HepG2 (cell line): ENCODE results near the gene SLC19A1. TPM values are rescaled to one million over a fixed set of nuclear protein-coding genes. Genes with fewer than 3 reads are reported as not detected.

ENCODE experiments used
- AKAP8 ChIP-seq: sonication (generic); formaldehyde crosslinking; IDR thresholded peaks from 2 replicates; pipeline ENCODE4 v1.5.1; 2020; ENCODE audit warnings: mild to moderate bottlenecking, missing genetic modification reagents
- CREB3 ChIP-seq: sonication (generic); formaldehyde crosslinking; IDR thresholded peaks from 2 replicates; pipeline ENCODE4 v1.5.0; 2020; ENCODE audit warnings: missing genetic modification reagents
- JUND ChIP-seq: sonication (generic); formaldehyde crosslinking; IDR thresholded peaks from 2 replicates; pipeline ENCODE4 v1.8.0; 2022; ENCODE audit warnings: mild to moderate bottlenecking, missing genetic modification reagents
- LRRFIP1 ChIP-seq: sonication (generic); formaldehyde crosslinking; conservative IDR thresholded peaks from 2 replicates; pipeline ENCODE4 v1.4.0; 2020; ENCODE audit warnings: missing genetic modification reagents
- MYC ChIP-seq: sonication (generic); formaldehyde crosslinking; IDR thresholded peaks from 2 replicates; pipeline ENCODE4 v1.9.0; 2021; ENCODE audit warnings: missing genetic modification reagents, borderline replicate concordance
- NCOA5 ChIP-seq: sonication (generic); formaldehyde crosslinking; IDR thresholded peaks from 2 replicates; pipeline ENCODE4 v1.4.0; 2020; ENCODE audit warnings: missing genetic modification reagents
- NFE2L2 ChIP-seq: fragments of 150-350 bp; IDR thresholded peaks from 2 replicates; pipeline ENCODE4 v1.6.1; 2014; ENCODE audit warnings: low read length
- SCMH1 ChIP-seq: sonication (generic); formaldehyde crosslinking; IDR thresholded peaks from 2 replicates; pipeline ENCODE4 v1.9.0; 2021; ENCODE audit warnings: missing genetic modification reagents, mild to moderate bottlenecking, borderline replicate concordance
- SP4 ChIP-seq: sonication (generic); formaldehyde crosslinking; IDR thresholded peaks from 2 replicates; pipeline ENCODE4 v1.8.1; 2023; ENCODE audit warnings: mild to moderate bottlenecking, missing genetic modification reagents
- STAG1 ChIP-seq: sonication (generic); formaldehyde crosslinking; IDR thresholded peaks from 2 replicates; pipeline ENCODE4 v1.4.0; 2020; ENCODE audit warnings: missing genetic modification reagents
- TBX2 ChIP-seq: sonication (generic); formaldehyde crosslinking; IDR thresholded peaks from 2 replicates; pipeline ENCODE4 v1.5.0; 2020; ENCODE audit warnings: missing genetic modification reagents, mild to moderate bottlenecking, borderline replicate concordance
- THAP7 ChIP-seq: sonication (generic); formaldehyde crosslinking; IDR thresholded peaks from 2 replicates; pipeline ENCODE4 v1.8.1; 2023; ENCODE audit warnings: mild to moderate bottlenecking, missing genetic modification reagents
- YEATS4 ChIP-seq: sonication (generic); formaldehyde crosslinking; IDR thresholded peaks from 2 replicates; pipeline ENCODE4 v1.4.0; 2020; ENCODE audit warnings: missing genetic modification reagents, borderline replicate concordance
- ZNF10 ChIP-seq: sonication (generic); formaldehyde crosslinking; IDR thresholded peaks from 2 replicates; pipeline ENCODE4 v1.4.0; 2020; ENCODE audit warnings: mild to moderate bottlenecking, low read depth, missing genetic modification reagents, borderline replicate concordance
- ZNF790 ChIP-seq: sonication (generic); formaldehyde crosslinking; IDR thresholded peaks from 2 replicates; pipeline ENCODE4 v1.8.0; 2022; ENCODE audit warnings: missing genetic modification reagents, mild to moderate bottlenecking, borderline replicate concordance
- ZNF83 ChIP-seq: sonication (generic); formaldehyde crosslinking; IDR thresholded peaks from 2 replicates; pipeline ENCODE4 v1.4.0; 2020; ENCODE audit warnings: missing genetic modification reagents, mild to moderate bottlenecking, borderline replicate concordance
- polyA plus RNA-seq, 8 experiments: library from polyadenylated mRNA; depleted of rRNA in 3 of 8; stranded (reverse) in 7 of 8; unstranded in 1 of 8; fragments of >200 nt; fragmentation: Illumina TruSeq in 4 of 8; extraction: Trizol in 4 of 8; gene quantifications; 2 replicates each; pipeline versions ENCODE4 v1.2.1 to v1.2.3, GENCODE V29; 2011 to 2016; ENCODE audit warnings: low read depth in 4 of 8, missing spikeins in 1 of 8, mixed read lengths in 1 of 8; ENCODE audit not compliant: insufficient read depth in 1 of 8
- total RNA-seq, 5 experiments: library from RNA; depleted of rRNA; stranded (reverse); fragments of >200 nt; fragmentation: Illumina TruSeq; extraction: Trizol; gene quantifications; 2 replicates each; pipeline ENCODE4 v1.2.3, GENCODE V29; 2016; ENCODE audit warnings: low read depth in 1 of 5
- TF ChIP-seq, protein P1 (sequence below): sonication (generic); formaldehyde crosslinking; IDR thresholded peaks from 2 replicates; pipeline ENCODE4 v1.8.1; 2022; ENCODE audit warnings: low read depth, mild to moderate bottlenecking, missing genetic modification reagents
- TF ChIP-seq, protein P2 (sequence below): sonication (generic); formaldehyde crosslinking; conservative IDR thresholded peaks from 2 replicates; pipeline ENCODE4 v1.4.0; 2020; ENCODE audit warnings: missing genetic modification reagents
- TF ChIP-seq, protein P3 (sequence below): sonication (generic); formaldehyde crosslinking; IDR thresholded peaks from 2 replicates; pipeline ENCODE4 v1.8.0; 2022; ENCODE audit warnings: mild to moderate bottlenecking, missing genetic modification reagents; ENCODE audit not compliant: insufficient replicate concordance

SLC19A1 gene
- total and polyA plus RNA-seq, 2 of the 13 experiments (the other 11 are each of a cell fraction or from before 2014, with no cell fraction given), result 21.8 to 23.0 TPM

DNA sequence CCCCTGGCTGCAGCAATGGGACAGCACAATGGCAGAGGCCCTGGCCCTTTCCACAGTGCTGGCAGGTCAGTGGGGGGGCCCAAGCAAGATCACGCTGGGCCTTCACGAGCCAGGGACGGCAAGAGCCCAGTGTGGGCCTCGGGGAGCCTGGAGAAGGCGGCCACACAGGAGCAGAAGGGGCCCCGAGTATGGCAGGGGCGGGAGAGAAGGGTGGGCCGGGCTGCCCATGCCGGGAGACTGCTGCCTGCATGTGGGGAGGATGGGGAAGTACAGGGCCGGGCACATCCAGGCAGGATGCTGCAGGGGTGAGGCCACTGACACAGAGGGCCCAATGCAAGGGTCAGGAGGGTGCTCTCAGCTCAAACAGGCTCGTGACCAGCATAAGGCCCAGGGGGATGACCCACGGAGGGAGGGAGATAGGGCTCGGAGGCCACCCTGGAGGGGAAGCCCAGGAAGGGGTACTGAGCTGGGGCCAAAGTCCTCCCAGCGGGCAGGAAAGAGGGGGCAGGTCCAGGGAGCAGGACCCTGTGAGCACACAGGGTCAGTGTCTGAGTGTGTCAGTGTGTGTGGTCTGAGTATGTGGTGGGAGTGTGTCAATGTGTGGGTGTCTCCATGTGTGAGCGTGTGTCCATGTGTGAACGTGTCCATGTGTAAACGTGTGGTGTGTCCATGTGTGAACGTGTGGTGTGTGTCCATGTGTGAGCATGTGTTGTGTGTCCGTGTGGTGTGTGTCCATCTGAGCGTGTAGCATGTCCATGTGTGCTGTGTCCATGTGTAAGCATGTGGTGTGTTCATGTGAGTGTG is 13.1 kb downstream of the SLC19A1 start (continued):
- no peak; the same call in 1 of the 2 replicates for TF ChIP-seq STAG1 (CRISPR knock-in tag)
- peak; percentile 49; the same call in 1 of the 2 replicates for TF ChIP-seq JUND
- 0 out of 2 replicates have a peak, but pooled peaks have one; percentile 63 for TF ChIP-seq AKAP8 (CRISPR knock-in tag)
- TF ChIP-seq THAP7 (CRISPR knock-in tag), result peak; percentile 73; the same call in 1 of the 2 replicates
- no peak for TF ChIP-seq ZNF83 (CRISPR knock-in tag)
- TF ChIP-seq, protein P1, sequence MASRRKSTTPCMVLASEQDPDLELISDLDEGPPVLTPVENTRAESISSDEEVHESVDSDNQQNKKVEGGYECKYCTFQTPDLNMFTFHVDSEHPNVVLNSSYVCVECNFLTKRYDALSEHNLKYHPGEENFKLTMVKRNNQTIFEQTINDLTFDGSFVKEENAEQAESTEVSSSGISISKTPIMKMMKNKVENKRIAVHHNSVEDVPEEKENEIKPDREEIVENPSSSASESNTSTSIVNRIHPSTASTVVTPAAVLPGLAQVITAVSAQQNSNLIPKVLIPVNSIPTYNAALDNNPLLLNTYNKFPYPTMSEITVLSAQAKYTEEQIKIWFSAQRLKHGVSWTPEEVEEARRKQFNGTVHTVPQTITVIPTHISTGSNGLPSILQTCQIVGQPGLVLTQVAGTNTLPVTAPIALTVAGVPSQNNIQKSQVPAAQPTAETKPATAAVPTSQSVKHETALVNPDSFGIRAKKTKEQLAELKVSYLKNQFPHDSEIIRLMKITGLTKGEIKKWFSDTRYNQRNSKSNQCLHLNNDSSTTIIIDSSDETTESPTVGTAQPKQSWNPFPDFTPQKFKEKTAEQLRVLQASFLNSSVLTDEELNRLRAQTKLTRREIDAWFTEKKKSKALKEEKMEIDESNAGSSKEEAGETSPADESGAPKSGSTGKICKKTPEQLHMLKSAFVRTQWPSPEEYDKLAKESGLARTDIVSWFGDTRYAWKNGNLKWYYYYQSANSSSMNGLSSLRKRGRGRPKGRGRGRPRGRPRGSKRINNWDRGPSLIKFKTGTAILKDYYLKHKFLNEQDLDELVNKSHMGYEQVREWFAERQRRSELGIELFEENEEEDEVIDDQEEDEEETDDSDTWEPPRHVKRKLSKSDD (CRISPR knock-in tag), result peak; percentile 43; the same call in 1 of the 2 replicates
- no peak for TF ChIP-seq SCMH1 (CRISPR knock-in tag)
- no peak for TF ChIP-seq ZNF790 (CRISPR knock-in tag)
- no peak for TF ChIP-seq NFE2L2
- TF ChIP-seq MYC (CRISPR knock-in tag), result peak; percentile 37; the same call in 1 of the 2 replicates
- TF ChIP-seq, protein P2, sequence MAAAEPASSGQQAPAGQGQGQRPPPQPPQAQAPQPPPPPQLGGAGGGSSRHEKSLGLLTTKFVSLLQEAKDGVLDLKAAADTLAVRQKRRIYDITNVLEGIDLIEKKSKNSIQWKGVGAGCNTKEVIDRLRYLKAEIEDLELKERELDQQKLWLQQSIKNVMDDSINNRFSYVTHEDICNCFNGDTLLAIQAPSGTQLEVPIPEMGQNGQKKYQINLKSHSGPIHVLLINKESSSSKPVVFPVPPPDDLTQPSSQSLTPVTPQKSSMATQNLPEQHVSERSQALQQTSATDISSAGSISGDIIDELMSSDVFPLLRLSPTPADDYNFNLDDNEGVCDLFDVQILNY, result no peak
- no peak for TF ChIP-seq ZNF10
- TF ChIP-seq LRRFIP1, result no peak
- peak; percentile 58 for TF ChIP-seq TBX2 (CRISPR knock-in tag)
- TF ChIP-seq, protein P3, sequence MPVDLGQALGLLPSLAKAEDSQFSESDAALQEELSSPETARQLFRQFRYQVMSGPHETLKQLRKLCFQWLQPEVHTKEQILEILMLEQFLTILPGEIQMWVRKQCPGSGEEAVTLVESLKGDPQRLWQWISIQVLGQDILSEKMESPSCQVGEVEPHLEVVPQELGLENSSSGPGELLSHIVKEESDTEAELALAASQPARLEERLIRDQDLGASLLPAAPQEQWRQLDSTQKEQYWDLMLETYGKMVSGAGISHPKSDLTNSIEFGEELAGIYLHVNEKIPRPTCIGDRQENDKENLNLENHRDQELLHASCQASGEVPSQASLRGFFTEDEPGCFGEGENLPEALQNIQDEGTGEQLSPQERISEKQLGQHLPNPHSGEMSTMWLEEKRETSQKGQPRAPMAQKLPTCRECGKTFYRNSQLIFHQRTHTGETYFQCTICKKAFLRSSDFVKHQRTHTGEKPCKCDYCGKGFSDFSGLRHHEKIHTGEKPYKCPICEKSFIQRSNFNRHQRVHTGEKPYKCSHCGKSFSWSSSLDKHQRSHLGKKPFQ (CRISPR knock-in tag), result peak; percentile 96
- TF ChIP-seq SP4 (CRISPR knock-in tag), result peak; percentile 21; the same call in 1 of the 2 replicates
- TF ChIP-seq NCOA5 (CRISPR knock-in tag), result no peak
- TF ChIP-seq CREB3 (CRISPR knock-in tag), result no peak
- no peak; the same call in 1 of the 2 replicates for TF ChIP-seq YEATS4 (CRISPR knock-in tag)
